Measurements from ENCODE around the gene ELP4.
"Not testable (repeated sequence)": the region's sequence is repeated elsewhere in the genome, so short reads cannot be mapped to it uniquely, and the experiment has no call there.

ELP4 gene

DNA sequence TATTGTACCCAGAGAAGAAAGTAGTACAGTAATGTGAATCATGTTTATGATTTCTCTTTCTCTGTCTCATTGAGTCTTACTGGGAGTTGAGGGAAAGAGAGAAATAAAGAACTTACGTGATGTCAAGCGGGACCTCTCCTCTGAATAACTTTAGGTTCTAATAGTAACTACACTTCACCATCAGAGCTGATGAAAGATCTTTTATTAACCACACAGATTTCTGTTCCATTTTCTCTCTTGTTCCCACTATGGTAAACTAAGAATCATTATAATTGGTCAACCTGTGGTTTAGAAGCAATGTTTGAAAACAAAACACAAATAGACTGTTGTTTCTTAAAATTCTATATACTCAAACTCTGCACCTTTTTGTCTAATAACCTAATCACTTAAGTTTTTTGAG, 142.3 kb downstream of the ELP4 start:
- Histone ChIP-seq H3K4me1 (ENCODE audit: control insufficient read depth, insufficient read depth, low read length, poor library complexity, severe bottlenecking) (no peaks in the 10 kb centered on the region), H3K9me3 (ENCODE audit: control insufficient read depth, low read length) (no peaks in the 10 kb centered on the region), H3K36me3 (ENCODE audit: control insufficient read depth, insufficient read depth, low read length) (peaks cover 3% of the 10 kb centered on the region), H3K4me3 (ENCODE audit: insufficient read depth, low read depth, low read length, poor library complexity, severe bottlenecking) (no peak overlapping the region), H3K27me3 (replicated peaks; ENCODE audit: control insufficient read depth, insufficient read depth, low read length, poor library complexity, severe bottlenecking) (no peaks in the 10 kb centered on the region), H3K27ac (ENCODE audit: insufficient read depth, low read length, poor library complexity, severe bottlenecking) (no peak overlapping the region)
- DNase-seq = no peak

DNA sequence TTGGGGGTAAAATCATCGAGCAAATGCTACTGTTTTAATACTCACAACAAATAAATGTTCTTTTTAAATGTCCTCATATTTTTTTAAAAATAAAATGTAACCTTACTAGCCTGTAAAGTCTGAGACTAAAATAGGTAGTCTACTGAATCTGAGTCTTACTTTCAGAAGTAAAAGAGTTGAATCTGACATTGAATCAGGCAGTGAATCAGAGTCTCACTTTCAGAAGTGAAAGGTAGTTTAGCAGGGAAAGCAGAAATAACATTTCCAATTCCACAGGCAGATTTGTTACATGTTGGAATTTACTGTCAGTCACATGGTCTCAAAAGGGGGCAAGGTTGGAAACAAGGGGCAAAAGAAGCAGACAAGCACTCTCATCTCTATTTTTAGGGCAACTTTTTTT, 143.0 kb downstream of the ELP4 start:
- no peaks in the 10 kb centered on the region for H3K36me3 ChIP-seq (ENCODE audit: control insufficient read depth, insufficient read depth, low read length)
- H3K27ac ChIP-seq (ENCODE audit: insufficient read depth, low read length, poor library complexity, severe bottlenecking) = no peak overlapping the region
- H3K4me1 ChIP-seq (ENCODE audit: control insufficient read depth, insufficient read depth, low read length, poor library complexity, severe bottlenecking) = no peaks in the 10 kb centered on the region
- no peaks in the 10 kb centered on the region for H3K9me3 ChIP-seq (ENCODE audit: control insufficient read depth, low read length)
- DNase-seq = no peak
- no peak overlapping the region for H3K4me3 ChIP-seq (ENCODE audit: insufficient read depth, low read depth, low read length, poor library complexity, severe bottlenecking)
- no peaks in the 10 kb centered on the region for H3K27me3 ChIP-seq (replicated peaks; ENCODE audit: control insufficient read depth, insufficient read depth, low read length, poor library complexity, severe bottlenecking)

DNA sequence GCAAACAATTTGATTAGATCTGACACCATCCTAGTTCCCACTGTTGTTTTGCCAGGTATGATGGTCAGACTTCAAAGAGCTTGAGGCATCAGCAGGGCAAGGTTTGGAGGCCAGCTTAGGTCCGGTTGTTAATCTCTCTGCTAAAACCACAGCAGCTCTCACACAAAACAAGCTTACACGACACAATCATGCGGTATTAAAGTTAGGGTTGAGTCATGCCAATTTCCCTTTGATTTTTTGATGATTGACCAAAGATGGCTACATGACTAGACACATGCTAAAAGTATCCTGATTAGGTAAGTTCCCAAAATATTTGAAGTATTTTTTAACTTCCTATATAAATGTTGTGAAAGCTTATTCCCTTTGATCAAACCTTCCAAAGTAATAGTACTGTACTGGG, 145.9 kb downstream of the ELP4 start:
- no peak overlapping the region for H3K27ac ChIP-seq (ENCODE audit: insufficient read depth, low read length, poor library complexity, severe bottlenecking)
- H3K27me3 ChIP-seq (replicated peaks; ENCODE audit: control insufficient read depth, insufficient read depth, low read length, poor library complexity, severe bottlenecking) = no peaks in the 10 kb centered on the region
- DNase-seq = no peak
- no peaks in the 10 kb centered on the region for H3K4me1 ChIP-seq (ENCODE audit: control insufficient read depth, insufficient read depth, low read length, poor library complexity, severe bottlenecking)
- no peaks in the 10 kb centered on the region for H3K9me3 ChIP-seq (ENCODE audit: control insufficient read depth, low read length)
- no peak overlapping the region for H3K4me3 ChIP-seq (ENCODE audit: insufficient read depth, low read depth, low read length, poor library complexity, severe bottlenecking)
- no peaks in the 10 kb centered on the region for H3K36me3 ChIP-seq (ENCODE audit: control insufficient read depth, insufficient read depth, low read length)

DNA sequence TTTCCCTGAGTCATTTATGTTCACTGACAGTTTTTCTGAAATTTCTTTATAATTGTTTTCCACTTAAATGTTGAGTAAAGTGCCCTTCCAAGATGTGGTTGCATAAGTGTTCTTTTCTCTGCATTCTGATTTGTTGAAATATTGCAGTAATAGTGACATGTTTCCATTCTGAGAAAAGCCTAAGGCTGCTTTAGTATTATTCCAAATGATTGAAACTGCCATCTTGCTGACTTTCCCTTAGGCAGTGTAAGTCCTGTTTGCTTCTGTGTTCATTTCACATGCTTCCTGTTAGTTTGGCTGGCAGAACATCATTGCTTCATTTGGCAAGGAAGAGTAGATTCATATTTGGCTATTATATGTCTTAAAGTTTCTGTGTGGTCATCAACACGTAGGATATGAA, 146.5 kb downstream of the ELP4 start:
- no peaks in the 10 kb centered on the region for H3K4me1 ChIP-seq (ENCODE audit: control insufficient read depth, insufficient read depth, low read length, poor library complexity, severe bottlenecking)
- H3K9me3 ChIP-seq (ENCODE audit: control insufficient read depth, low read length) = no peaks in the 10 kb centered on the region
- no peak overlapping the region for H3K27ac ChIP-seq (ENCODE audit: insufficient read depth, low read length, poor library complexity, severe bottlenecking)
- H3K4me3 ChIP-seq (ENCODE audit: insufficient read depth, low read depth, low read length, poor library complexity, severe bottlenecking) = no peak overlapping the region
- no peak for DNase-seq
- H3K27me3 ChIP-seq (replicated peaks; ENCODE audit: control insufficient read depth, insufficient read depth, low read length, poor library complexity, severe bottlenecking) = no peaks in the 10 kb centered on the region
- no peaks in the 10 kb centered on the region for H3K36me3 ChIP-seq (ENCODE audit: control insufficient read depth, insufficient read depth, low read length)

DNA sequence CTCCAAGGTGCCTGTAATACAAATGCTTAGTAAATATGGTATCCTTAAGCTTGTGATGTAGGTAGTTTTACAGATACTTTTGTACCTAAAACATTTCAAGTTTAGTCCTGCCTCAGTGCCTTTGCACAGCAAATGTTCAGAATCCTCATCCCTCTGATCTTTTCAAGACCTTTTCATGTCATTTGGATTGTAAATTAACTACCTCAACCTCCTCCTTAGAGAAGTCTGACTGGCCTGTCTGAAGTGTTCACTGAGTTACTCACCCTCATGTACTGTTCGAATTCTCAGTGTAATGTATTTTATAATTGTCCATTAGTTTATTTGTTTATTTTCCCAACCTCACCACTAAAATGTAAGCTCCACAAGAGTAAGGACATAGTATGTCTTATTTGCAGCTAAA, 147.5 kb downstream of the ELP4 start:
- H3K9me3 ChIP-seq (ENCODE audit: control insufficient read depth, low read length) = no peaks in the 10 kb centered on the region
- no peaks in the 10 kb centered on the region for H3K36me3 ChIP-seq (ENCODE audit: control insufficient read depth, insufficient read depth, low read length)
- H3K27me3 ChIP-seq (replicated peaks; ENCODE audit: control insufficient read depth, insufficient read depth, low read length, poor library complexity, severe bottlenecking) = no peaks in the 10 kb centered on the region
- H3K27ac ChIP-seq (ENCODE audit: insufficient read depth, low read length, poor library complexity, severe bottlenecking) = no peak overlapping the region
- H3K4me3 ChIP-seq (ENCODE audit: insufficient read depth, low read depth, low read length, poor library complexity, severe bottlenecking) = no peak overlapping the region
- DNase-seq = no peak
- H3K4me1 ChIP-seq (ENCODE audit: control insufficient read depth, insufficient read depth, low read length, poor library complexity, severe bottlenecking) = no peaks in the 10 kb centered on the region

DNA sequence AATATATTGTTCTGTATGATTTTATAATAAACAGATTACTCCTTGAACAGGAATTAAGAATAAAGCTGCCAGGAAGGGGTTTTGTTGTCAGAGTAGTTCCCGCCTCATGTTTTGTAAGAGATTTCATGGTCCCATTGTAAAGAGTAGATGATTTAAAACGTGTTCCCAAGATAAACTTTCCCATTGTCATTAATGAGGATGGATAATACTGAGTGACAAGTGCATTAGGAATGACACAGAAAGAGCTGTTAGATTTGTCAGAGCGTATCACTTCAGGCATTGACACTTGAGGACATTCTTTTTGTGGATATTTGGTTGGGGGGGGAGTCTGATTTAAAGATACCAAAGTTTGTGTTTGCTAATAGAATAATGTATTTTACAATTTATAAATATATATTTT, 154.6 kb downstream of the ELP4 start:
- H3K4me3 ChIP-seq (ENCODE audit: insufficient read depth, low read depth, low read length, poor library complexity, severe bottlenecking) = no peak overlapping the region
- no peak for DNase-seq

DNA sequence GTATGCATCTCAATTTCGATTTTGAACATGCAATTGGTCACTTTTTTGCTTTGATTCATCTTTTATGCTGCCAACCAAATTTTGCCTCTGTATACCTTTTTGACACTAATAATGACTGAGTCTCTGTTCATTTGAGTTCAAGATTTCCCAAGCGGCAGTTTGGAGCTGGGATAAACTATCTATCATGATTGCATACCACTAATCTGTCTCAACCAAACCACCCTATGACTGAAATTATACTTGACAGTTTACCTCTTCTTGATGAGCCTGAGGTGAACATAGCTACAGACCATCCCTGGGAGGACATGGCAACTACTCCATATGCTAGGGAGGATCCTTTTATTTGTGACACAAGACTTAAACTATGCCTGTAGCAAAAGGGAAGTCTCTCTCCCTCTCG, 155.4 kb downstream of the ELP4 start:
- Histone ChIP-seq H3K9me3 (ENCODE audit: control insufficient read depth, low read length) (no peaks in the 10 kb centered on the region), H3K4me1 (ENCODE audit: control insufficient read depth, insufficient read depth, low read length, poor library complexity, severe bottlenecking) (no peaks in the 10 kb centered on the region), H3K27me3 (replicated peaks; ENCODE audit: control insufficient read depth, insufficient read depth, low read length, poor library complexity, severe bottlenecking) (no peaks in the 10 kb centered on the region), H3K27ac (ENCODE audit: insufficient read depth, low read length, poor library complexity, severe bottlenecking) (no peak overlapping the region), H3K4me3 (ENCODE audit: insufficient read depth, low read depth, low read length, poor library complexity, severe bottlenecking) (no peak overlapping the region), H3K36me3 (ENCODE audit: control insufficient read depth, insufficient read depth, low read length) (no peaks in the 10 kb centered on the region)
- DNase-seq = no peak

More for the DNA sequence above, 154.6 kb downstream of the ELP4 start:
- Histone ChIP-seq H3K36me3 (ENCODE audit: control insufficient read depth, insufficient read depth, low read length) (no peaks in the 10 kb centered on the region), H3K9me3 (ENCODE audit: control insufficient read depth, low read length) (no peaks in the 10 kb centered on the region), H3K27ac (ENCODE audit: insufficient read depth, low read length, poor library complexity, severe bottlenecking) (no peak overlapping the region), H3K27me3 (replicated peaks; ENCODE audit: control insufficient read depth, insufficient read depth, low read length, poor library complexity, severe bottlenecking) (no peaks in the 10 kb centered on the region), H3K4me1 (ENCODE audit: control insufficient read depth, insufficient read depth, low read length, poor library complexity, severe bottlenecking) (no peaks in the 10 kb centered on the region)

DNA sequence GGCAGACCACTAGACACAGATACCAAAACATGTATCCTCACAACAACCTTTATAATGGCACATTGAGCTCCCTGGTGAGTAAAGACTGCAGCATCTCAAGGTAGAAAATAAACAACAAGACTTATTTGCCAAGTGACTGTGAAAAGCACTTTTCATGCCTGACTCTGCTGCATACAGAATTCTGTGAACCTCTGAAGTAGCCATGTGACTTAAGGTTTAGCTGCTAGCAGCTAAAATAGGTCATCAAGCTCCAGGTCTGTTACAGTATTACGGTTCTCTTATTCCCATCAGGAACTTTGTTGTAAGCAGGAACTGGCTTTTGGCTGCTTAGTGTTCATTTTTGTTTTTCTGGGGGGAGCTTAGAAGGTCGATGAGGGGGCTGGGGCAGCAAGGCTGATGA, 162.1 kb downstream of the ELP4 start:
- no peaks in the 10 kb centered on the region for H3K27me3 ChIP-seq (replicated peaks; ENCODE audit: control insufficient read depth, insufficient read depth, low read length, poor library complexity, severe bottlenecking)
- no peaks in the 10 kb centered on the region for H3K9me3 ChIP-seq (ENCODE audit: control insufficient read depth, low read length)
- H3K4me1 ChIP-seq (ENCODE audit: control insufficient read depth, insufficient read depth, low read length, poor library complexity, severe bottlenecking) = no peaks in the 10 kb centered on the region
- H3K36me3 ChIP-seq (ENCODE audit: control insufficient read depth, insufficient read depth, low read length) = no peaks in the 10 kb centered on the region
- H3K27ac ChIP-seq (ENCODE audit: insufficient read depth, low read length, poor library complexity, severe bottlenecking) = no peak overlapping the region
- H3K4me3 ChIP-seq (ENCODE audit: insufficient read depth, low read depth, low read length, poor library complexity, severe bottlenecking) = no peak overlapping the region
- no peak for DNase-seq

DNA sequence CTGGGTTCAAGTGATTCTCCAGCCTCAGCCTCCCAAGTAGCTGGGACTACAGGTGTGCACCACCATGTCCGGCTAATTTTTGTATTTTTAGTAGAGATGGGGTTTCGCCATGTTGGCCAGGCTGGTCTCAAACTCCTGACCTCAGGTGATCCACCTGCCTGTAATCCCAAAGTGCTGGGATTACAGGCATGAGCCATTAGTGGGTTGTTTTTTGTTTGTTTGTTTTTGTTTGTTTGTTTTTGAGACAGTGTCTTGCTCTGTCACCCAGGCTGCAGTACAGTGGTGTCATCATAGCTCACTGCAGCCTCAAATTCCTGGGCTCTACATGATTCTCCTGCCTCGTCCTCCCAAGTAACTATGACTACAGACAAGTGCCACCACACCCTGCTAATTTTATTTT, 163.5 kb downstream of the ELP4 start:
- not testable (repeated sequence) for H3K36me3 ChIP-seq (ENCODE audit: control insufficient read depth, insufficient read depth, low read length); DNase-seq; H3K27me3 ChIP-seq (replicated peaks; ENCODE audit: control insufficient read depth, insufficient read depth, low read length, poor library complexity, severe bottlenecking); H3K27ac ChIP-seq (ENCODE audit: insufficient read depth, low read length, poor library complexity, severe bottlenecking); H3K4me3 ChIP-seq (ENCODE audit: insufficient read depth, low read depth, low read length, poor library complexity, severe bottlenecking); H3K4me1 ChIP-seq (ENCODE audit: control insufficient read depth, insufficient read depth, low read length, poor library complexity, severe bottlenecking); H3K9me3 ChIP-seq (ENCODE audit: control insufficient read depth, low read length)

DNA sequence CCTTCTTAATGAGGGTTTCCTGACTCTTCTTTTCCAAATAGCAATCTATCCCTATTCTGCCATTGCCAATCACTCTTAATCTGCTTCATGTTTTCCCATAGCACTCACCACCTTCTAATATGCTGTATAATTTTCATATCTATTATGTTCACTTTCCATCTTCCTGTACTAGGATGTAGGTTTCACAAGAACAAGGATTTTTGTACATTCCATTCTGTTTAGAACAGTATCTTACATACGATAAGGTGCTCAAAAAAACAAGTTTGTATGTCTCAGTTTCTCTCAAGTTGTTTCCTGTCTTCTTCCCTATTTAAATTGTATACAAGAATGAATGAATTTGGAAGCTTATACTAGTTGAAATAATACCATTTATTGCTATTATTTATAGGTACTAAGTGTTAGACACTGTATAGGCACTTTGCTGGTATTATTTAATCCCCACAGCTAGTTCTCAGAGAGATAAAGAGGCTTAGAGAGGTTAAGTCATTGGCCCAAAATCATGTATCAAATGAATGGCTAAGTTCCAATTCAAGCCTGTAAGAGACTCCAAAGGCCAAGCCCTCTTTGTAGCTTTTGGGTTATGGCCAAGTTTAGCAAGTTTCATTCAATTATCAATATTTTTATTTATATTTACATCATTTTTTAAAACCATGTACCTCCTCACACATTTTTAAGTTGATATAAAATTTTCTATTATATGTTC, 166.9 kb downstream of the ELP4 start:
- Histone ChIP-seq H3K27ac (ENCODE audit: insufficient read depth, low read length, poor library complexity, severe bottlenecking) (no peak overlapping the region), H3K27me3 (replicated peaks; ENCODE audit: control insufficient read depth, insufficient read depth, low read length, poor library complexity, severe bottlenecking) (no peaks in the 10 kb centered on the region), H3K36me3 (ENCODE audit: control insufficient read depth, insufficient read depth, low read length) (peaks cover 4% of the 10 kb centered on the region), H3K9me3 (ENCODE audit: control insufficient read depth, low read length) (no peaks in the 10 kb centered on the region), H3K4me1 (ENCODE audit: control insufficient read depth, insufficient read depth, low read length, poor library complexity, severe bottlenecking) (no peaks in the 10 kb centered on the region), H3K4me3 (ENCODE audit: insufficient read depth, low read depth, low read length, poor library complexity, severe bottlenecking) (no peak overlapping the region)
- DNase-seq = no peak

Data from effector memory CD4-positive, alpha-beta T cell (primary cell).